Activated CD4-positive, alpha-beta T cell treated with anti-CD3 and anti-CD28 coated beads, Interleukin-2, amount 10 ng/mL, durations not matched to agents 7 days and 5 days (primary cell): ENCODE measurements around the gene IL3. TPM values are rescaled to one million over a fixed set of nuclear protein-coding genes. Genes with fewer than 3 reads are reported as not detected.
"Not testable (repeated sequence)": the region's sequence is repeated elsewhere in the genome, so short reads cannot be mapped to it uniquely, and the experiment has no call there.

ENCODE experiments used
- CTCF ChIA-PET: fragments of 350-600 bp; sonication (Branson Sonifier 250); formaldehyde crosslinking; loops from one replicate; lab custom pipeline; 2021; ENCODE audit warnings: antibody characterized with exemption; lab: Charles Lee
- POLR2A ChIA-PET: fragments of 350-600 bp; sonication (Branson Sonifier 250); formaldehyde crosslinking; loops from one replicate; lab custom pipeline; 2021; ENCODE audit warnings: antibody characterized with exemption; lab: Charles Lee
- DNase-seq: peaks from one replicate; pipeline ENCODE4 v3.0.0-alpha.2; 2020
- H3K27ac Mint-ChIP-seq: one replicate; pipeline ENCODE4 v1.8.0; 2021; ENCODE audit warnings: mild to moderate bottlenecking, moderate library complexity, mixed read lengths
- H3K27me3 Mint-ChIP-seq: one replicate; pipeline ENCODE4 v1.8.0; 2021; ENCODE audit warnings: mixed read lengths
- H3K36me3 Mint-ChIP-seq: one replicate; pipeline ENCODE4 v1.8.0; 2021; ENCODE audit warnings: low read depth, mixed read lengths
- H3K4me1 Mint-ChIP-seq: one replicate; pipeline ENCODE4 v1.8.0; 2021; ENCODE audit warnings: mixed read lengths
- H3K4me3 Mint-ChIP-seq: one replicate; pipeline ENCODE4 v1.8.0; 2021; ENCODE audit warnings: mild to moderate bottlenecking, moderate library complexity, mixed read lengths
- H3K9me3 Mint-ChIP-seq: one replicate; pipeline ENCODE4 v1.8.0; 2021; ENCODE audit warnings: mixed read lengths
- total RNA-seq, 2 experiments: library from RNA; stranded (reverse); gene quantifications; one replicate each; pipeline ENCODE4 v1.2.3, GENCODE V29; 2021

IL3 gene
- total RNA-seq, 2 experiments from 2014 or later, result 0.20 to 0.40 TPM

- H3K36me3 Mint-ChIP-seq, result peaks cover 18% of the 10 kb centered on the region
- CTCF ChIA-PET, result interaction anchor here (0.8 to 2.5 kb wide), 3 partner anchors 13 to 32 kb away, joined by 3 to 13 read pairs (median 6); no protein-coding TSS in a partner anchor
- H3K9me3 Mint-ChIP-seq, result peaks cover 5% of the 10 kb centered on the region
- peak overlapping the region; percentile 96 for H3K27ac Mint-ChIP-seq
- peaks cover 77% of the 10 kb centered on the region for H3K4me1 Mint-ChIP-seq
- POLR2A ChIA-PET, result no interaction called here
- no peaks in the 10 kb centered on the region for H3K27me3 Mint-ChIP-seq
- peak; percentile 33 for DNase-seq
- peak overlapping the region; percentile 49 for H3K4me3 Mint-ChIP-seq
Observed at GRCh38 chr5:132103969-132104391, 43.5 kb downstream of the IL3 start.

- POLR2A ChIA-PET, result interaction anchor here (0.7 kb wide), 2 partner anchors 30 to 790 kb away, joined by 6 to 7 read pairs; no protein-coding TSS in a partner anchor
- peaks cover 5% of the 10 kb centered on the region for H3K9me3 Mint-ChIP-seq
Observed at GRCh38 chr5:132104556-132104955, 44.1 kb downstream of the IL3 start.

GRCh38 chr5:132105688-132106087, 45.2 kb downstream of the IL3 start:
- POLR2A ChIA-PET, result no interaction called here
- Mint-ChIP-seq H3K4me1 (peaks cover 74% of the 10 kb centered on the region), H3K27me3 (no peaks in the 10 kb centered on the region), H3K4me3 (no peak overlapping the region), H3K9me3 (peaks cover 5% of the 10 kb centered on the region), H3K36me3 (peaks cover 19% of the 10 kb centered on the region), H3K27ac (peak overlapping the region; percentile 96)
- no peak for DNase-seq
- CTCF ChIA-PET, result interaction anchor here (0.8 to 1.7 kb wide), 2 partner anchors 26 to 65 kb away, joined by 3 to 4 read pairs; no protein-coding TSS in a partner anchor

More at GRCh38 chr5:132104556-132104955, 44.1 kb downstream of the IL3 start:
- H3K27me3 Mint-ChIP-seq, result no peaks in the 10 kb centered on the region
- no peak for DNase-seq
- peaks cover 19% of the 10 kb centered on the region for H3K36me3 Mint-ChIP-seq
- CTCF ChIA-PET, result interaction anchor here (0.7 to 1.7 kb wide), 4 partner anchors 18 to 110 kb away, joined by 3 to 4 read pairs (median 3); no protein-coding TSS in a partner anchor
- H3K4me1 Mint-ChIP-seq, result peaks cover 75% of the 10 kb centered on the region
- H3K27ac Mint-ChIP-seq, result peak overlapping the region; percentile 96
- H3K4me3 Mint-ChIP-seq, result no peak overlapping the region

GRCh38 chr5:132108495-132108894, 48.0 kb downstream of the IL3 start:
- CTCF ChIA-PET, POLR2A ChIA-PET, DNase-seq, H3K27me3 Mint-ChIP-seq, H3K4me3 Mint-ChIP-seq: not testable (repeated sequence)
- Mint-ChIP-seq H3K4me1 (peaks cover 68% of the 10 kb centered on the region), H3K27ac (peak overlapping the region; percentile 13), H3K36me3 (peaks cover 32% of the 10 kb centered on the region), H3K9me3 (peaks cover 14% of the 10 kb centered on the region)

GRCh38 chr5:132108957-132109356, 48.5 kb downstream of the IL3 start:
- CTCF ChIA-PET, H3K27ac Mint-ChIP-seq, H3K4me3 Mint-ChIP-seq, POLR2A ChIA-PET, H3K27me3 Mint-ChIP-seq, DNase-seq: not testable (repeated sequence)
- H3K4me1 Mint-ChIP-seq, result peaks cover 67% of the 10 kb centered on the region
- H3K36me3 Mint-ChIP-seq, result peaks cover 34% of the 10 kb centered on the region
- peaks cover 17% of the 10 kb centered on the region for H3K9me3 Mint-ChIP-seq

DNA sequence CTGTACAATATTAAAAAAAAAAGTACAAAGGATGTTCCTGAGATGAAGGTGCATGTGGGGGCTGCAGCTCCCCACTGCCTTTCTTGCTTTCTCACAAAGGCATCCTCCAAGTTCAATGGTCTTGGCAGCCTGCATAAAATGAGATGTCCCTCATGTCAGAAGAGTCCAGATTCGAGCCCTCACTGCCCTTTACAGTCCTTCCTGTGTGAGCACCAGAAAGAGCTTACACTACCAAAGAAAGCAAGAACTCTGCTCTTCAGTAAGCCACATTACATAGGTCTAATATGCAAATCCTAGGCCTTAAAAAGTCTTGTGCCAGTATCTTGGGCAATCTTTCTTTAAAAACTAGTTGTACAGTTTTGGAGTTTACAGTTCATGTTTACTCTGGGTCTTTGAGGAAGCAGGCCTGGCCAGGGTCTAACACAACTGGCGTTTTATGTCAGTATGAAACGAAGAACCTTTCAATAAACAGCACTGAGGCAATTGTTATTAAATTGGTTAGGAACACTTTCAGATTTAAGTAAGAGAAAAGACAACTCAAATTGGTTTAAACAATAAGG, 49.1 kb downstream of the IL3 start:
- peaks cover 67% of the 10 kb centered on the region for H3K4me1 Mint-ChIP-seq
- peak overlapping the region; percentile 25 for H3K27ac Mint-ChIP-seq
- no peak overlapping the region for H3K4me3 Mint-ChIP-seq

DNA sequence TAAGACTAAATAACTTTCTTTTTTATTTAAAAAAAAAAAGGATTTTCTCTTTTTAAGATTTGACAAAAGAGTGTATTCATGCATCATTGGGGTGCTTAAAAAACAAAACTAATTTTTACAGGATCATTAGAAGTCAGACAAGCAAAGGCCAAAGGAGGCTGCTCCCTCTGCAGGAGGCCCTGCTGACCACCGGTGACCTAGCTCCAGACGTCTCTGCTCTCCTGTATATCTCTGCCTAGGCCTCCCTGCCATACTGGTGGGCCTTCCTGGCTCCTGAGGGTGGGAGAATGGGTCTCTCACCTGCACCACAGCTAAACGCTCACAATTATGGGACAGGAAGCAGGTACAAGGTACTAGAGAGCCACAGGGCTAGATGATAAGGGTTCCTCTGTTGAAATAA, 49.7 kb downstream of the IL3 start:
- Mint-ChIP-seq H3K9me3 (peaks cover 23% of the 10 kb centered on the region), H3K36me3 (peaks cover 33% of the 10 kb centered on the region), H3K4me1 (peaks cover 66% of the 10 kb centered on the region), H3K27ac (peak overlapping the region; percentile 79), H3K27me3 (no peaks in the 10 kb centered on the region), H3K4me3 (no peak overlapping the region)
- CTCF ChIA-PET, result interaction anchor here (1.6 kb wide), 1 partner anchor 118 kb away, joined by 3 read pairs; the partner anchor contains the start of gene P4HA2
- no peak for DNase-seq
- POLR2A ChIA-PET, result no interaction called here

More for the DNA sequence above, 49.1 kb downstream of the IL3 start:
- H3K9me3 Mint-ChIP-seq, result peaks cover 20% of the 10 kb centered on the region
- H3K27me3 Mint-ChIP-seq, result no peaks in the 10 kb centered on the region
- no peak for DNase-seq
- CTCF ChIA-PET, result interaction anchor here (1.6 kb wide), 1 partner anchor 118 kb away, joined by 3 read pairs; the partner anchor contains the start of gene P4HA2
- POLR2A ChIA-PET, result no interaction called here
- peaks cover 36% of the 10 kb centered on the region for H3K36me3 Mint-ChIP-seq

- CTCF ChIA-PET, result interaction anchor here (1.6 kb wide), 1 partner anchor 117 kb away, joined by 3 read pairs; the partner anchor contains the start of gene P4HA2
Observed at GRCh38 chr5:132110930-132111329, 50.5 kb downstream of the IL3 start.

DNA sequence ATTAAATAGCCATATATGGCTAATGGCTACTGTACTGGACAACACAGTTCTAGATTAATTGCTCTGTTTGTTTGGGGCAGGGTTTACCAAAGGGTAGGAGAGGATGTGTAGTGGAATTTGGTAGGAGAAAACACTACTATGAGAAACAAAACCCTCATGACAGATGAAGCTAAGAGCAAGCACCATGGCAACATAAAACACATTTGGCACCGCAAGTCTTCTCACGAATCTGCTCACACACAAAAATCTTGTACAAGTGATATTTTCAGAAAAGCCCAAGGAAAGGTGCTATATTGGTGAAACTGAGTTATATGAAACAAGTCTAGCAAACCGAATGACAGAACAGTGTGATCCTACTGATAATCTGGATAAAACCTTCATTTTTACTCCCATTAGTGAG, 51.7 kb downstream of the IL3 start:
- CTCF ChIA-PET, result interaction anchor here (1.2 kb wide), 1 partner anchor 10 kb away, joined by 4 read pairs; no protein-coding TSS in a partner anchor
- Mint-ChIP-seq H3K27me3 (no peaks in the 10 kb centered on the region), H3K9me3 (peaks cover 23% of the 10 kb centered on the region), H3K36me3 (peaks cover 29% of the 10 kb centered on the region), H3K4me1 (peaks cover 66% of the 10 kb centered on the region), H3K4me3 (no peak overlapping the region), H3K27ac (no peak overlapping the region)
- DNase-seq, result no peak
- POLR2A ChIA-PET, result no interaction called here

More at GRCh38 chr5:132110930-132111329, 50.5 kb downstream of the IL3 start:
- peaks cover 30% of the 10 kb centered on the region for H3K36me3 Mint-ChIP-seq
- peaks cover 23% of the 10 kb centered on the region for H3K9me3 Mint-ChIP-seq
- no peaks in the 10 kb centered on the region for H3K27me3 Mint-ChIP-seq
- H3K27ac Mint-ChIP-seq, result peak overlapping the region; percentile 79
- H3K4me1 Mint-ChIP-seq, result peaks cover 66% of the 10 kb centered on the region
- POLR2A ChIA-PET, result no interaction called here
- DNase-seq, result no peak
- no peak overlapping the region for H3K4me3 Mint-ChIP-seq

Other genes starting within 250 kb of the IL3 start
- not detected for gene MEIKIN, start 115.0 kb upstream of the IL3 start, total RNA-seq
- 10 to 100 TPM; 26.5 to 38.8 TPM for gene ACSL6, start 49.0 kb upstream of the IL3 start, total RNA-seq
- 1 to 10 TPM; 2.9 to 4.7 TPM for gene CSF2, start 13.1 kb downstream of the IL3 start, total RNA-seq
- gene P4HA2, start 167.2 kb downstream of the IL3 start, total RNA-seq, result 1 to 10 TPM; 2.3 to 2.5 TPM
- gene PDLIM4, start 197.0 kb downstream of the IL3 start, total RNA-seq, result not detected
- gene SLC22A4, start 233.7 kb downstream of the IL3 start, total RNA-seq, result not detected